Smooth muscle cell (in vitro differentiated cells): ENCODE data around the gene PRR7. TPM values are rescaled to one million over a fixed set of nuclear protein-coding genes. Genes with fewer than 3 reads are reported as not detected.

Experiments
- DNase-seq: peaks from one replicate; lab custom pipeline; 2025; ENCODE audit not compliant: unreplicated experiment; lab: John Stamatoyannopoulos, UW
- H2AFZ ChIP-seq: fragments of 200-600 bp; sonication (generic); 2 replicates; pipeline ENCODE4 v1.6.0; 2016; ENCODE audit warnings: antibody characterized with exemption, low read depth, mild to moderate bottlenecking
- H3F3A ChIP-seq: fragments of 200-600 bp; sonication (generic); 2 replicates; pipeline ENCODE4 v1.6.0; 2017; ENCODE audit warnings: antibody characterized with exemption, low read depth
- H3K27ac ChIP-seq: fragments of 200-600 bp; sonication (generic); 2 replicates; pipeline ENCODE4 v1.5.1; 2016; ENCODE audit warnings: low read depth, mild to moderate bottlenecking
- H3K27me3 ChIP-seq: fragments of 200-600 bp; sonication (generic); 2 replicates; pipeline ENCODE4 v1.6.1; 2016; ENCODE audit warnings: low read depth, mild to moderate bottlenecking
- H3K36me3 ChIP-seq: fragments of 200-600 bp; sonication (generic); 2 replicates; pipeline ENCODE4 v1.5.1; 2016; ENCODE audit warnings: low read depth
- H3K4me1 ChIP-seq: fragments of 200-600 bp; sonication (generic); 2 replicates; pipeline ENCODE4 v1.5.1; 2016; ENCODE audit warnings: low read depth
- H3K4me2 ChIP-seq: fragments of 200-600 bp; sonication (generic); 2 replicates; pipeline ENCODE4 v1.6.0; 2016; ENCODE audit warnings: mild to moderate bottlenecking
- H3K4me3 ChIP-seq: fragments of 200-600 bp; sonication (generic); 2 replicates; pipeline ENCODE4 v1.5.1; 2016; ENCODE audit warnings: mild to moderate bottlenecking
- H3K79me2 ChIP-seq: fragments of 200-600 bp; sonication (generic); 2 replicates; pipeline ENCODE4 v1.6.0; 2016; ENCODE audit warnings: low read depth, mild to moderate bottlenecking
- H3K9ac ChIP-seq: fragments of 200-600 bp; sonication (generic); 2 replicates; pipeline ENCODE4 v1.6.0; 2016; ENCODE audit warnings: low read depth
- H3K9me3 ChIP-seq: fragments of 200-600 bp; sonication (generic); replicated peaks from 2 replicates; pipeline ENCODE4 v1.5.1; 2016; ENCODE audit warnings: low read depth
- H4K20me1 ChIP-seq: fragments of 200-600 bp; sonication (generic); 2 replicates; pipeline ENCODE4 v1.6.0; 2016; ENCODE audit warnings: low read depth
- WGBS: methylation state at CpG from one replicate; pipeline ENCODE4 v1.1.7; 2016; ENCODE audit warnings: low lambda C conversion rate; 5-methylcytosine and 5-hydroxymethylcytosine counted together
- polyA plus RNA-seq: library from polyadenylated mRNA; unstranded; fragments of >200 nt; fragmentation: Nextera tagmentation; extraction: Ambion mirVana; gene quantifications from 2 replicates; pipeline ENCODE4 v1.2.1, GENCODE V29; 2016
- total RNA-seq: library from RNA; depleted of rRNA; stranded (reverse); fragments of >200 nt; gene quantifications from 2 replicates; pipeline ENCODE4 v1.2.3, GENCODE V29; 2014
- TF ChIP-seq, protein P1 (sequence below): fragments of 200-600 bp; sonication (generic); IDR thresholded peaks from 2 replicates; pipeline ENCODE4 v1.5.1; 2017; ENCODE audit warnings: borderline replicate concordance, mild to moderate bottlenecking, antibody characterized with exemption; ENCODE audit not compliant: insufficient read depth, poor library complexity, severe bottlenecking

Gene PRR7
- total and polyA plus RNA-seq, 2 experiments from 2014 or later = 6.5 to 31.9 TPM

GRCh38 chr5:177491983-177492746 lies 45.6 kb downstream of the PRR7 start:
- WGBS = 89% methylated on average over 49 of the region's 54 CpGs
- no peak overlapping the region for H3K9ac ChIP-seq
- H3F3A ChIP-seq = peaks cover 38% of the 10 kb centered on the region
- peaks cover 34% of the 10 kb centered on the region for H3K4me1 ChIP-seq
- H3K36me3 ChIP-seq = no peaks in the 10 kb centered on the region
- TF ChIP-seq, protein P1, sequence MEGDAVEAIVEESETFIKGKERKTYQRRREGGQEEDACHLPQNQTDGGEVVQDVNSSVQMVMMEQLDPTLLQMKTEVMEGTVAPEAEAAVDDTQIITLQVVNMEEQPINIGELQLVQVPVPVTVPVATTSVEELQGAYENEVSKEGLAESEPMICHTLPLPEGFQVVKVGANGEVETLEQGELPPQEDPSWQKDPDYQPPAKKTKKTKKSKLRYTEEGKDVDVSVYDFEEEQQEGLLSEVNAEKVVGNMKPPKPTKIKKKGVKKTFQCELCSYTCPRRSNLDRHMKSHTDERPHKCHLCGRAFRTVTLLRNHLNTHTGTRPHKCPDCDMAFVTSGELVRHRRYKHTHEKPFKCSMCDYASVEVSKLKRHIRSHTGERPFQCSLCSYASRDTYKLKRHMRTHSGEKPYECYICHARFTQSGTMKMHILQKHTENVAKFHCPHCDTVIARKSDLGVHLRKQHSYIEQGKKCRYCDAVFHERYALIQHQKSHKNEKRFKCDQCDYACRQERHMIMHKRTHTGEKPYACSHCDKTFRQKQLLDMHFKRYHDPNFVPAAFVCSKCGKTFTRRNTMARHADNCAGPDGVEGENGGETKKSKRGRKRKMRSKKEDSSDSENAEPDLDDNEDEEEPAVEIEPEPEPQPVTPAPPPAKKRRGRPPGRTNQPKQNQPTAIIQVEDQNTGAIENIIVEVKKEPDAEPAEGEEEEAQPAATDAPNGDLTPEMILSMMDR = no peak
- no peaks in the 10 kb centered on the region for H3K9me3 ChIP-seq
- no peaks in the 10 kb centered on the region for H3K27me3 ChIP-seq
- H3K4me2 ChIP-seq = peak overlapping the region; percentile 99
- H3K4me3 ChIP-seq = no peak overlapping the region
- H3K27ac ChIP-seq = peak overlapping the region; percentile 96
- peaks cover 73% of the 10 kb centered on the region for H4K20me1 ChIP-seq
- no peak overlapping the region for H2AFZ ChIP-seq
- DNase-seq = no peak
- peaks cover 46% of the 10 kb centered on the region for H3K79me2 ChIP-seq

GRCh38 chr5:177492841-177493240 lies 46.2 kb downstream of the PRR7 start:
- no peak overlapping the region for H3K4me3 ChIP-seq
- H3K79me2 ChIP-seq = peaks cover 41% of the 10 kb centered on the region
- H3K9me3 ChIP-seq = no peaks in the 10 kb centered on the region
- 89% methylated on average over 7 of the region's 7 CpGs for WGBS
- no peak overlapping the region for H2AFZ ChIP-seq
- H3K27ac ChIP-seq = peak overlapping the region; percentile 96
- TF ChIP-seq, protein P1 = no peak
- H3K36me3 ChIP-seq = no peaks in the 10 kb centered on the region
- peaks cover 32% of the 10 kb centered on the region for H3F3A ChIP-seq
- peak overlapping the region; percentile 69 for H3K9ac ChIP-seq
- H3K4me2 ChIP-seq = peak overlapping the region; percentile 99
- no peaks in the 10 kb centered on the region for H3K27me3 ChIP-seq
- H3K4me1 ChIP-seq = peaks cover 34% of the 10 kb centered on the region
- H4K20me1 ChIP-seq = peaks cover 66% of the 10 kb centered on the region
- no peak for DNase-seq

- Histone ChIP-seq H3K27me3 (no peaks in the 10 kb centered on the region), H3K9ac (peak overlapping the region; percentile 69), H2AFZ (no peak overlapping the region), H3K4me3 (peak overlapping the region; percentile 6), H3K79me2 (peaks cover 39% of the 10 kb centered on the region), H3K9me3 (no peaks in the 10 kb centered on the region), H3K4me1 (peaks cover 34% of the 10 kb centered on the region), H3F3A (peaks cover 32% of the 10 kb centered on the region), H3K4me2 (peak overlapping the region; percentile 99), H3K36me3 (no peaks in the 10 kb centered on the region), H3K27ac (peak overlapping the region; percentile 96), H4K20me1 (peaks cover 56% of the 10 kb centered on the region)
- no peak for DNase-seq
- WGBS = 56% methylated on average over 5 of the region's 5 CpGs
- TF ChIP-seq, protein P1 = no peak
These were observed 47.3 kb downstream of the PRR7 start for GRCh38 chr5:177493795-177494345.
